Thyroid gland (tissue), 4 donors: ENCODE results near the gene PDCD11. TPM values are rescaled to one million over a fixed set of nuclear protein-coding genes. Genes with fewer than 3 reads are reported as not detected.

ENCODE experiments used
- DNase-seq, 2 donors: peaks; one replicate each; pipeline ENCODE4 v3.0.0-alpha.2; 2019
- H3K27ac ChIP-seq, 3 donors: fragments of 200-600 bp; sonication (generic); 1 replicate in 2 of 3; 2 replicates in 1 of 3; pipeline ENCODE4 v1.5.1; 2016 to 2019; ENCODE audit warnings: mild to moderate bottlenecking in 1 of 3, moderate library complexity in 1 of 3
- H3K27me3 ChIP-seq: fragments of 200-600 bp; sonication (generic); one replicate; pipeline ENCODE4 v1.5.1; 2019
- H3K36me3 ChIP-seq, 2 donors: fragments of 200-600 bp; sonication (generic); one replicate each; pipeline ENCODE4 v1.5.1; 2016 to 2019
- H3K4me1 ChIP-seq, 2 donors: fragments of 200-600 bp; sonication (generic); one replicate each; pipeline ENCODE4 v1.5.1; 2017 to 2019
- H3K4me3 ChIP-seq, 3 donors: fragments of 200-600 bp; sonication (generic); replicated peaks in 1 of 3; 1 replicate in 2 of 3; 2 replicates in 1 of 3; pipeline ENCODE4 v1.5.1; 2016; ENCODE audit warnings: mild to moderate bottlenecking in 1 of 3
- H3K9me3 ChIP-seq: fragments of 200-600 bp; sonication (generic); one replicate; pipeline ENCODE4 v1.5.1; 2017
- CTCF ChIP-seq, 6 experiments: fragments of 200-600 bp in 3 of 6; fragments of 450-650 bp in 3 of 6; sonication (generic) in 3 of 6; IDR thresholded peaks; one replicate each; pipeline ENCODE4 v1.5.1; 2016 to 2019; ENCODE audit warnings: antibody characterized with exemption in 6 of 6, mild to moderate bottlenecking in 2 of 6, inconsistent platforms in 1 of 6, moderate library complexity in 1 of 6
- POLR2A ChIP-seq, 2 donors: fragments of 450-650 bp; IDR thresholded peaks; one replicate each; pipeline ENCODE4 v1.6.1; 2017; ENCODE audit warnings: antibody characterized with exemption in 2 of 2, mild to moderate bottlenecking in 2 of 2, moderate library complexity in 1 of 2
- WGBS, 2 donors: methylation state at CpG; one replicate each; pipeline ENCODE4 v1.1.5; 2017; 5-methylcytosine and 5-hydroxymethylcytosine counted together
- intact Hi-C: fragments of 100-400 bp; cut with DNase I; formaldehyde crosslinking; loops from one replicate; pipeline ENCODE4 v1.15.1; 2023
- total RNA-seq, 4 donors: library from RNA; depleted of rRNA; stranded (reverse); fragments of >200 nt; gene quantifications; one replicate each; pipeline ENCODE4 v1.2.3, GENCODE V29; 2016

Gene PDCD11
- total RNA-seq, 4 donors from 2014 or later: 15.6 to 20.9 (median 19.0) TPM

GRCh38 chr10:103449208-103450144, 53.0 kb downstream of the PDCD11 start:
- 81 to 85% methylated on average over 28 to 34 of the region's 34 CpGs for WGBS, 2 donors
- Histone ChIP-seq H3K4me1 (peaks cover 10 to 40% of the 10 kb centered on the region in 2 donors), H3K9me3 (no peaks in the 10 kb centered on the region), H3K36me3 (peaks cover 23 to 25% of the 10 kb centered on the region in 2 donors), H3K27me3 (no peaks in the 10 kb centered on the region), H3K4me3 (no peak overlapping the region), H3K27ac (peak overlapping the region in 2 of 3 donors; percentile 64 to 81)
- DNase-seq: no peak
- intact Hi-C loops: no loop called here
- no peak for TF ChIP-seq POLR2A (IDR thresholded peaks at IDR 0.05)
- TF ChIP-seq CTCF (IDR thresholded peaks at IDR 0.05): no peak

GRCh38 chr10:103450201-103450695, 53.8 kb downstream of the PDCD11 start:
- no peak for DNase-seq
- H3K4me1 ChIP-seq: peaks cover 10 to 33% of the 10 kb centered on the region in 2 donors
- peak overlapping the region; percentile 64 to 85 (median 81) for H3K27ac ChIP-seq
- H3K36me3 ChIP-seq: peaks cover 19 to 25% of the 10 kb centered on the region in 2 donors
- no peaks in the 10 kb centered on the region for H3K9me3 ChIP-seq
- no peak overlapping the region for H3K4me3 ChIP-seq
- no peaks in the 10 kb centered on the region for H3K27me3 ChIP-seq
- TF ChIP-seq POLR2A (IDR thresholded peaks at IDR 0.05): no peak
- no peak for TF ChIP-seq CTCF (IDR thresholded peaks at IDR 0.05)
- WGBS, 2 donors: 82 to 86% methylated on average over 12 of the region's 12 CpGs
- intact Hi-C loops: no loop called here

GRCh38 chr10:103451091-103451813, 54.8 kb downstream of the PDCD11 start:
- 36 to 59% methylated on average over 14 of the region's 14 CpGs for WGBS, 2 donors
- peak overlapping the region in 2 of 3 donors; percentile 57 to 66 for H3K4me3 ChIP-seq
- intact Hi-C loops: no loop called here
- DNase-seq: peak in 1 of 2 donors; percentile 33
- peaks cover 10 to 33% of the 10 kb centered on the region in 2 donors for H3K4me1 ChIP-seq
- H3K9me3 ChIP-seq: no peaks in the 10 kb centered on the region
- TF ChIP-seq CTCF (IDR thresholded peaks at IDR 0.05): no peak
- TF ChIP-seq POLR2A (IDR thresholded peaks at IDR 0.05): no peak
- H3K27me3 ChIP-seq: no peaks in the 10 kb centered on the region
- peak overlapping the region; percentile 64 to 85 (median 81) for H3K27ac ChIP-seq
- H3K36me3 ChIP-seq: peaks cover 14 to 23% of the 10 kb centered on the region in 2 donors

GRCh38 chr10:103451831-103452505, 55.5 kb downstream of the PDCD11 start, which contains the start of gene CALHM2:
CALHM2 (minus strand) TSS chr10:103452370; CDS start chr10:103449941, 2,429 bp downstream.
- WGBS, 2 donors: 0 to 2% methylated on average over 19 to 26 of the region's 32 CpGs
- Histone ChIP-seq H3K27me3 (no peaks in the 10 kb centered on the region), H3K9me3 (no peaks in the 10 kb centered on the region), H3K4me3 (peak within 1 kb of the TSS in 2 of 3 donors; percentile 57 to 66), H3K27ac (peak within 1 kb of the TSS; percentile 64 to 85 (median 81)), H3K4me1 (peaks cover 6 to 28% of the 10 kb centered on the region in 2 donors), H3K36me3 (peaks cover 13 to 16% of the 10 kb centered on the region in 2 donors)
- intact Hi-C loops: no loop called here
- peak; percentile 47 to 53 for DNase-seq
- TF ChIP-seq POLR2A (IDR thresholded peaks at IDR 0.05) (no peak), CTCF (IDR thresholded peaks at IDR 0.05) (no peak)
